Measurements from ENCODE around the gene CAPZB.

DNA sequence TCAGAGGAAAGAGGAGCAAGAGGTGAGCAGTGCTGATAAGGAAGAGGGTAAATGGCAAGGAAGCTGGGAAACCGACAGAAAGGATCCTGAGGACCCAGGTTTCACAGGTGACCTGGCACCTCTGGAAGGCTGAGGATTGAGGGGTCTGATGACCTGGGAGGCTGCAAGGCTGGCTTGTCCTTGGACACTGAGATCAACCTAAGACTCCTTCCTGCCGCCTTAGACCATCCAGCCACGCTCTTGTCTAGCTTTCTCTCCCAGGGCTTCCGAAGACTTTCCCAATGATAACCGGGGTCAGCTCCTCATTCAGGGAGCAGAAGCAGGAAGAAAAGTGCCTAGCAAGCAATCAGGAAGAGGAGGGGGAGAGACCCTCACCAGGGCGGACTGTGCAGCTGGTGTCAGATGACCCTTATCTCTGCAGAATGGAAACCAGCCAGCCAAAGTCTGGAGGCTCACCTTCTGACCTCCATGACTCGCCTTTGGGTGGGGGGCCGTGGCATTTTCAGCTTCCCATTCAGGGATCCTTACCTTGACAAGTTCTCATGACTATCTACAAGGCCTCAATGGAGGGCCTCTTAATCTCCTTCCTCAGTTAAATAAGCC lies 77.7 kb downstream of the CAPZB start:
- TF ChIP-seq, protein P1, sequence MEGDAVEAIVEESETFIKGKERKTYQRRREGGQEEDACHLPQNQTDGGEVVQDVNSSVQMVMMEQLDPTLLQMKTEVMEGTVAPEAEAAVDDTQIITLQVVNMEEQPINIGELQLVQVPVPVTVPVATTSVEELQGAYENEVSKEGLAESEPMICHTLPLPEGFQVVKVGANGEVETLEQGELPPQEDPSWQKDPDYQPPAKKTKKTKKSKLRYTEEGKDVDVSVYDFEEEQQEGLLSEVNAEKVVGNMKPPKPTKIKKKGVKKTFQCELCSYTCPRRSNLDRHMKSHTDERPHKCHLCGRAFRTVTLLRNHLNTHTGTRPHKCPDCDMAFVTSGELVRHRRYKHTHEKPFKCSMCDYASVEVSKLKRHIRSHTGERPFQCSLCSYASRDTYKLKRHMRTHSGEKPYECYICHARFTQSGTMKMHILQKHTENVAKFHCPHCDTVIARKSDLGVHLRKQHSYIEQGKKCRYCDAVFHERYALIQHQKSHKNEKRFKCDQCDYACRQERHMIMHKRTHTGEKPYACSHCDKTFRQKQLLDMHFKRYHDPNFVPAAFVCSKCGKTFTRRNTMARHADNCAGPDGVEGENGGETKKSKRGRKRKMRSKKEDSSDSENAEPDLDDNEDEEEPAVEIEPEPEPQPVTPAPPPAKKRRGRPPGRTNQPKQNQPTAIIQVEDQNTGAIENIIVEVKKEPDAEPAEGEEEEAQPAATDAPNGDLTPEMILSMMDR (IDR thresholded peaks at IDR 0.05), result no peak
- TF ChIP-seq, protein P2, sequence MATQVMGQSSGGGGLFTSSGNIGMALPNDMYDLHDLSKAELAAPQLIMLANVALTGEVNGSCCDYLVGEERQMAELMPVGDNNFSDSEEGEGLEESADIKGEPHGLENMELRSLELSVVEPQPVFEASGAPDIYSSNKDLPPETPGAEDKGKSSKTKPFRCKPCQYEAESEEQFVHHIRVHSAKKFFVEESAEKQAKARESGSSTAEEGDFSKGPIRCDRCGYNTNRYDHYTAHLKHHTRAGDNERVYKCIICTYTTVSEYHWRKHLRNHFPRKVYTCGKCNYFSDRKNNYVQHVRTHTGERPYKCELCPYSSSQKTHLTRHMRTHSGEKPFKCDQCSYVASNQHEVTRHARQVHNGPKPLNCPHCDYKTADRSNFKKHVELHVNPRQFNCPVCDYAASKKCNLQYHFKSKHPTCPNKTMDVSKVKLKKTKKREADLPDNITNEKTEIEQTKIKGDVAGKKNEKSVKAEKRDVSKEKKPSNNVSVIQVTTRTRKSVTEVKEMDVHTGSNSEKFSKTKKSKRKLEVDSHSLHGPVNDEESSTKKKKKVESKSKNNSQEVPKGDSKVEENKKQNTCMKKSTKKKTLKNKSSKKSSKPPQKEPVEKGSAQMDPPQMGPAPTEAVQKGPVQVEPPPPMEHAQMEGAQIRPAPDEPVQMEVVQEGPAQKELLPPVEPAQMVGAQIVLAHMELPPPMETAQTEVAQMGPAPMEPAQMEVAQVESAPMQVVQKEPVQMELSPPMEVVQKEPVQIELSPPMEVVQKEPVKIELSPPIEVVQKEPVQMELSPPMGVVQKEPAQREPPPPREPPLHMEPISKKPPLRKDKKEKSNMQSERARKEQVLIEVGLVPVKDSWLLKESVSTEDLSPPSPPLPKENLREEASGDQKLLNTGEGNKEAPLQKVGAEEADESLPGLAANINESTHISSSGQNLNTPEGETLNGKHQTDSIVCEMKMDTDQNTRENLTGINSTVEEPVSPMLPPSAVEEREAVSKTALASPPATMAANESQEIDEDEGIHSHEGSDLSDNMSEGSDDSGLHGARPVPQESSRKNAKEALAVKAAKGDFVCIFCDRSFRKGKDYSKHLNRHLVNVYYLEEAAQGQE (IDR thresholded peaks at IDR 0.05; ENCODE audit: low read depth, low read length), result no peak
- TF ChIP-seq, protein P3, sequence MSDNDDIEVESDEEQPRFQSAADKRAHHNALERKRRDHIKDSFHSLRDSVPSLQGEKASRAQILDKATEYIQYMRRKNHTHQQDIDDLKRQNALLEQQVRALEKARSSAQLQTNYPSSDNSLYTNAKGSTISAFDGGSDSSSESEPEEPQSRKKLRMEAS (IDR thresholded peaks at IDR 0.05; ENCODE audit: low read depth), result no peak
- no peak for TF ChIP-seq ELF1 (IDR thresholded peaks at IDR 0.05)

Data from SK-N-SH (cell line).